GM18858 (cell line): ENCODE results near the gene PRR5.

Experiments
- ATAC-seq: cut with Tn5 transposase; IDR thresholded peaks from one replicate; pipeline ENCODE4 v1.9.1; 2021; ENCODE audit not compliant: unreplicated experiment

PRR5 gene

DNA sequence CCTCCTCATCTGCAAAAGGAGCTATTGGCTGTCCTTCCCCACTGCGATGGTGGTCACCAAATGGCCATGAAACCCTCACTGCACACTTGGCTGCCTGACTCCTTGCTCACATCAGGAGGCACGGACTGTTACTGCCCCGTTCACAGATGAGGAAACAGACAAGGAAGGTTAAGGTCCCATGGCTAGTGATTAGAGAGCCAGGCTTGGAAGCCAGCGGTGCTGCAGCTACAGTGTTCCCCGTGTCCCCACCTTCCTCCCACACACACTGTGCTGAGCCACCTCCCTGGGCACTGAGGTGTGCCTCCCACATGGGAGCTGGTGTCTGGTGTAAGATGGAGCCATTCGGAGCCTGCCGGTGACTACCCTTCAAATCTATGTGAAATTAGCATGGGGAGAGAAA is 53.0 kb downstream of the PRR5 start:
- ATAC-seq, result no peak

DNA sequence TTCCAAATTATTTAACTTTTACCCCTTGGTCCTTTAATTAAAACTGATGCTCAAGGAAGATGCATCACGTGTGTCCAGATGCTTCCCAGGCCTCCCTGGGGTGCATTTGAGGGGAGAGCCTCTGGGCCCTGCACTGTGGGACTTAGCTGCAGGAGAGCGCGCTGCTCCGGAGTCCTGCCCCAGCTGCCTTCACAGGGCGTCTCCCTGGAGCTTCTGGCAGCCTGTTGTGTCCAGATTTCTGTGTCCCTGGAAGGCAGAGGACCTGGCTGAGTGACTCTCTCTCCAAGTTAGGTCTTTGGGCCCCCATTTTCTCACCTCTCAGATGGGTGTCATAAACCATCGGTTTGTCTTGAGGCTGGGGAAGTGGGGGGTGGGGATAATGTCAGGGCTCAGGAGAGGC is 53.4 kb downstream of the PRR5 start:
- ATAC-seq, result no peak

DNA sequence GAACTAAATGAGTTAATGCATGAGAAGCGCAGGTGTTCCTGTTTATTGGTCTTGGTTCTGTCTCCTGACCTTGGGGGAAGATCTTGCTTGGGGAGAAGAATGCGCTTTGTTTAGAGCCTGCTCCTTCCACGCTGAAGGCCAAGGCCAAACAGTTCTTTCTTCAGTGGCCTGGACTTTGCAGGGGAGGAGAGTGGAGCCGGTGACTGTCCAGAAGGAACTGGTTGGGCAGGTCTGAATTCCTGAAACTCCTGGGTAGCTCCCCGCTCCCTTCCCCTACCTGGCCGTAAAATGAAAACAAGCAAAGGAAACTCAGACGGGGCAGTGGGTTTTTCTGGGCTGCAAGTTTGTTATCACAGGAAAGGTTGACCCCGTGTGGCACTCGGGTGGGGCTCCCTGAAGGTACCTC is 54.0 kb downstream of the PRR5 start:
- ATAC-seq, result no peak

DNA sequence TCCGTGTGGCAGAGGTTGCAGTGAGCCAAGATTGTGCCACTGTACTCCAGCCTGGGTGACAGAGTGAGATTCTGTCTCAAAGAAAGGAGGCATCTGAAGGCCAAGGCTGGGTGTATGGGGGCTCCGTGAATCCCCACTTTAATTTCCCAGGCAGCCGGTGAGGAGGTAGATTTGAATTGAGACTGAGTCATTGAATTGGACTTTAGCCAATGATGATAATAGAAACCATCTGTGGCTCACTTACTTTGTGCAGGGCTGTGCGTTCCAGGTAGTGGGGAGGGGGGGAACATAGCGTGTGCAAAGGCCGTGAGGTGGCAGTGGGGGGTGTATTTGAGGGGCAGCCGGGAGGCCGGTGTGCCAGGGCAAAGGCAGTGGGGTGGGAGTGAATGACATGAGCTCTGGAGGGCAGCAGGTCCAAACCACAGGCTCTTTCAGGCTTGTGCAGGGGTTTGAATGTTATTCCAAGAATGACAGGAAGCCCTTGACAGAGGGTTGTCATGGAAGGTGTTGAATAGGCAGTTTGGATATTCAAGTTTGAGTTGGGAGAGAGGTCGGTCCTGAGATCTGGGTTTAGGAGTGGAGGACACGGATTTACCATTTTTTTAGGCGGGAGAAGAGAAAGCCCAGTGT is 56.5 kb downstream of the PRR5 start:
- ATAC-seq, result no peak

DNA sequence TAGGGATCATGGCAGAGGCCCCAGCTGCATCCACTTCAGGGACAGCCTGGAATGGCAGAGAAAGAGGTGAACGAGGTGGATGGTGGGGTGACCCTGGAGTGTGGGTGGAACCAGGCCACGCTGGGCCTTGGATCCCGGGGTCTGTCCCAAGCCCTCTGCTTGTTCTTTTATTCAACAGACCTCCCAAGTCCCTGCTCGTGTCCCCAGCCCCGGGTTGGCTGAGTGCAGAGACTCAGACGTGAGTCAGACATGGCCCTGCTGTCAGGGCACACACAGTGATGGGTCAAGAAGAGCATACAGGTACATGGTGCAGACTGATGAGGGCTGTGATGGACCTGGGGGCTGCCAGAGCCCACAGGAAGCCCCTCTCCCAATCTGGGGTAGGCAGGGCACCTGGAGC is 57.0 kb downstream of the PRR5 start:
- no peak for ATAC-seq

DNA sequence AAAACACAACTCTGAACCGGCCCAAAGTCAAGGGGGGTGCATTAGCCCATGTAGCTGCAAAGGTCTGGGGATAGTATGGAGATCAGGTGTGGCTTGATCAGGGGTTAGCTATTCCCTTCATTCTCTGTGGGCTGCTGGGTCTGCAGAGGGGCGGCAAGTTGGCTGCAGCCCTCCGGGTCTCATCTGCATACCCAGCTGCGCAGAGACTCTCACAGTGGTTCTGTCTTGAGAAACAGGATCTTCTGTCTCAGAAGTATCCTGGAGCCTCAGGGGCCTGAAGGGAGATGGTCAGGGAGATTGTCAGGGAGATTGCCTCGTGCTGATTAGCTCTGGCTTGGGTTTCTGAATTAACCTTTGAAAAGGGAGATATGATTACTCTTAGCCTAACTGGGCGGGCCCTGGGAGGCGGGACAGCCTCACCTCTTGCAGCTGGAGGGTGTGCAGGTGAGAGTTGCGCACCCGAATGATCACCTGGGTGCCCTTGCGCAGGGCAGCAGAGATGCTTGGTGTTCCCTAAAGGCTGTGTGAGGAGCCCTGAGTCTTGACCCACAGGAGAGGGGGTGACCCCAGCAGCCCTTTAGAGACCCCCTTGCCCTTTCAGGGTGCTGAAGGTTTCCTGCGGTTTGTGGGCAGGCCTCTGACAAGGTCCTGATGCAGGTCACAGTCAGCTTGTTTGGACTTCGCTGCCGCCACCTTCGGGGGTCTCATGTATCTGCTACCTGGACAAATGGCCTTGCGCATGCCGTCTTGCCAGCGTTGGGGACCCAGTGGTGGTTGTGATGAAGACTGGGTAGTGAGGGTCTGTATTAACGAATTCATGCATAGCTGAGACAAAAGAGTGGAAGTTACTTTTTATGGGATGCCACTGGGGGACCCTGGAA is 57.7 kb downstream of the PRR5 start:
- ATAC-seq, result no peak

DNA sequence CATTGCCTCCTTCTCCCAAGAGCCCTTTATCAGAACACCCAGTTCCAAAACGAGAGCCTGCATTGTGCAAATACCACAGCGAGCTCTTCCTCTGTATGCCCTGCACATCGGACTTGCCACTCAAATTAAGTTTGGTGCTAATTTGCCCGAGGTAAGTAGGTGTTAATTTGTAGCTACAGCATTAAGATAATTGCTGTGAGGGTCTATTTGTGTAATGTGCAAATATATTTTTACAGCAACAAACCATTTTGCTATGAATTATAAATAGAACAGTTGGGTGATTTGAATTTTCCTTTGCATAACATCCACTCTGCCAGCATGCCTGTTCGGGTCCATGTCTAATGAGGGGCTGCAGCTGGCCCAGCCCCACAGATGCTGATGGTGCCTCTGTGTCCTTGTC is 58.5 kb downstream of the PRR5 start:
- ATAC-seq, result no peak

DNA sequence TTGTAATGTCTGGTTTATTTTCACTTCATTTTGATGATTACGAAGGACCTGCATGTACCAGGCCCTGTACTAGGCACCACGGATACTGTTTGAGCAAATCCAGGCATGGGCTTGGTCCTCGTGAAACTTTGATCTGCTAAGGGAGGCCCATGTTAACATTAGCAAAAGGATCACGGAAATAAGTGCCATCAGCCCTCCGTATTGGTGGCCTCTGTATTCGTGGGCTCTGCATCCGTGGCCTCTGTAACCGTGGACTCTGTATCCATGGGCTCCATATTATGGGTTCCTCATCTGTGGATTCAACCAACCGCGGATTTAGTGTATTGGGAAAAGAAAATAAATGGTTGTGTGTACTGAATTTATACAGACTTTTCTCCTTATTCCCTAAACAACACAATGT is 59.0 kb downstream of the PRR5 start:
- no peak for ATAC-seq

DNA sequence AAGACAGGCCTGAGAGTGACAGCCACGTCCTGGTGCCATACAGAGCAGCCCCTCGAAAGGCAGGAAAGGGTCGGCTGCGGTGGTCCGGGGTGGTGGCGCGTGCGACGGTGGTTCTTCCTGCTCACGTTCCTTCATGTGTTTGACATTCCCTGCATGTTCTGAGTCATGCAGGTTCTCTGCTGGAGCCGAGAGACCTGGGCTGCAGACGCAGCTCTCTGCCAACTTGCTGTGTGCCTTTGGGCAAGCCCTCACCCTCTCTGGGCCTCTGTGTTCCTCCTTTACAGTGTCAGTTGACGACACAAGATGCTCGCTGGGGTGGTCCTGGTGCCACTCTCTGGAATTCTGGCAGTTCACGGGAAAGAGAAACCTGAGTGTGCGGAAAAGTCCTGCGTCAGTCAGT is 62.4 kb downstream of the PRR5 start:
- no peak for ATAC-seq

DNA sequence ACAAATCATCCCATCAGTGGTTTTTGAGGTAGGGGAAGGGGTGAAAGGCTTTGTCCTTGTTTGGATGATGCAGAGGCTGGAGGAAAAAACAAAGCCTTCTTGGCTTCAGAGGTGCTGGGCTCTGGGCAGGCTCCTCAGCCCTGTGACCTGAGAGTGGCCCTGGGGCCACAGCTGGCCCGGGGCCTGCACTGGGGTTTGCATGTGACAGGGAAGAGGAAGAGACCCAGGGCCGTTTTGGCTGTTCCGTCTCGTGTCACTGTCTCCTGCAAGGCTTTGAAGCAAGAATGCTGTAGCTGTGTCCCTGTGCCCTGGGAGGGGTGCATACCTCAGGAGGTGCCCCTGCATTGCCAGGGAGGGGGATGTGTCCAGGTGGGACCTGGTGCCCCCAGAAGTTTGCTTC is 63.0 kb downstream of the PRR5 start:
- no peak for ATAC-seq

DNA sequence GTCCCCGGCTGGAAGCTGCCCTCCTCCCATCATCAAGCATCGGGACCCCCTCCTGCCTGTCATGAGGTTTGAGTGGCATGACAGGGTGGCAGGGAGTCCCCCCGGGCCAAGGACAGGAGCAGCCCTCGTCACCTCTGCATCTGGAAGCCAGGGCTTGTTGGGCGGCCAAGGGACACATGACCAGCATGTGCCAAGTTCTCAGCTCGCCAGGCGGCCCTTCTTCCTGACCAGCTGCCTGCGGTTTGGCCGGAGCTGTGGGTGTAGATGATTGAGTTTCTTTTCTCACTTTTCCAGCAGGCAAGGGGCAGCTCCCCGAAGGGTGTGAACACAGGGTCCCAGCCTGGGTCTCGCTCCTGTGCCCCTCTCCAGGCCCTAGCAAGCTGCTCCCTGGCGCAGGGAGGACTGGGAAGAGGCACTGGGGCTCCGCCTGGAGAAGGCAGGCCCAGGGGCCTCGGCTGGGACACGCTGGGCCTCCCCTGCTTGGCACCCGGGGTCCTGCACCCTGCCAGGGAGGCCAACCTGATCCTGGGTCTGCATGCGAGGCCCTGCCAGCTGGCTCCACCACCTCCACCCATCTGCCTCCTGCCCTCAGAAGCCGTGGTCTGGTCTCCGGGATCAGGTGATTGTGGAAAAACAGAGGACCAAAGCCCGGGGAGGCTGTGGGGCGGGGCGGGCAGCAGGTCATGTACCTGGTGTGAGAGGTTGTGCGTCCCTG is 63.7 kb downstream of the PRR5 start:
- no peak for ATAC-seq

DNA sequence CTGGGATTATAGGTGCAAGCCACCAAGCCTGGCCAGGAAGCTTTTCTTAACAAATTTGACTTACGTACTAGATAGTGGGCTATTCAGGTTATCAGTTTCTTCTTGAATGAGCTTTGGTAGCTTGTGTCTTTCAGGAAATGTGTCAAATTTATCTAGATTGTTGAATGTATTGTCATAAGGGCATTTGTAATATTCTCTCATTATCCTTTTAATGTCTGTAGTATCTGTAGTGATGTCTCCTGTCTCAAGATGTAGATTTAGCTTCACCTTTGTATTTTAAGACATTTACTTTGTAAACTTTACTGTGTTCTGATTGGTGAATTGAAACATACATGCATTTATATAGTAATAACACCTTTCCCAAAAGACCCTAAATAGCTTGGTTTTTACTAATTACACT is 71.1 kb downstream of the PRR5 start:
- no peak for ATAC-seq

DNA sequence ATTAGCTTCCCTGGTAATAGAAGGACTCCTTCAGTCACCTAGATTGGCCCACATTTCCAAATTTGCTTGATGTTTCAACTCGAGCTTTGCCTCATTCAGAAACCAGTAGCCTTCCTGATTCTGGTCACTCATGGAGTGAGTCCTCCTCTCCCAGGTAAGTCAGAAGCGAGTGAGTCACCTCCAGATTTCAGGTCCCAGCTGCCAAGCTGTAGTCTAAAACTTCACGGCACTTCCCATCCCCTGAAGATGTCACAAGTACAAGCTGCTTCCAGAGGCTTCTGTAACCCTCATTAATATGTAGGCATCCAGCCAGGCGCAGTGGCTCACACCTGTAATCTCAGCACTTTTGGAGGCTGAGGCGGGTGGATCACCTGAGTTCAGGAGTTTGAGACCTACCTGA is 73.9 kb downstream of the PRR5 start:
- no peak for ATAC-seq

DNA sequence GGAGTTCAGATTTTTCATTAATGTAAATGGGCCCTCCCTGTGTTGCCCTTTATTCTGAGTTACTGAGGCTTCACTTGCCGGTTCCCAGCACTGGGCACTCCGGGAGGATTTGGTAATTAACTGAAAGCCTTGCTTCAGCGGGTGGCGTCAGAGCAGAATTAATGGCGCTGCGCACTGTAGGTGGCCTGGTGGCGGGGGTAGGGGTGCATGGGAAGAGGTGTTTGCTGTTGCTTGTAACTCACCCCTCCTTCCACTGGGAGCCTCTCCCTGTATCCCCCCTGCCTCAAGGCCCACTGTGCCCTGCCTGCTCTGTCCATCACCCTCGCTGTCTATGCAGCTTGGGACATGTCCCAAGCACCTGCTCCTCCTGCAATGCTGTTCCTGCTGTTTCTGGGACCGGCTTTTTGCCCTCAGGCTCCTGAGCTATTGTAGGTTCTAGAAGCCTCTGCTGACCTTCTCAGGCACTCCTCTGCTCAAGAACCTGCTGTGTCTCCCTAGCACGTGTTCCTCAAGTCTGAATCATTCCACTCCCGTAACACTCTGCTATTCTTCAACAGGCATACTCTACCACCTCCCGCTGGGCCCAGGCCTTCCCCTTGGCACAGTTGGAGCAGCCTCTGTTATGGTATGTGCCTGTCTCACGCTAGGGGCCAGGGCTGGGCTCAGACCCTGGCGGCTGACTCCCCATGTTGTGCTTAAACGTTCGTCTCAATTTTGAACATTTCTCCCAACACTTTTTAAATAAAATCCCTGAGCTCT is 74.8 kb downstream of the PRR5 start:
- ATAC-seq, result no peak

DNA sequence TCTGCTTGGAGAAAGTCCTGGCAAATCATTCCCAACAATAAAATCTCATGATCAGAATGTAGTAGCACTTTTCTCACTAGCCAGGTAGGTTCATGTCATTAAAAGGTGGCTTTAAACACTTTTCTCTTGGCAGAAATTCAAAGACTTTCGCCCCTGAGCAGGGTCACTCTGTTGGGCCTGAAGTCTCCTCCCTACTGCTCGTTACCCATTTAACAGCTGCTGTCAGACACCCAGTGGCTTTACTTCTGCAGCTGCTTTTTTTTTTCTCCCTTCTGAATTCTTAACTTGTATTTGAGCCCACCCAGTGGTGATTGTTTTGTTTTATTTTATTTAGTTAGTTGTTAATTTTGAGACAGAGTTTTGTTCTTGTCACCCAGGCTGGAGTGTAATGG is 75.4 kb downstream of the PRR5 start:
- ATAC-seq, result no peak

DNA sequence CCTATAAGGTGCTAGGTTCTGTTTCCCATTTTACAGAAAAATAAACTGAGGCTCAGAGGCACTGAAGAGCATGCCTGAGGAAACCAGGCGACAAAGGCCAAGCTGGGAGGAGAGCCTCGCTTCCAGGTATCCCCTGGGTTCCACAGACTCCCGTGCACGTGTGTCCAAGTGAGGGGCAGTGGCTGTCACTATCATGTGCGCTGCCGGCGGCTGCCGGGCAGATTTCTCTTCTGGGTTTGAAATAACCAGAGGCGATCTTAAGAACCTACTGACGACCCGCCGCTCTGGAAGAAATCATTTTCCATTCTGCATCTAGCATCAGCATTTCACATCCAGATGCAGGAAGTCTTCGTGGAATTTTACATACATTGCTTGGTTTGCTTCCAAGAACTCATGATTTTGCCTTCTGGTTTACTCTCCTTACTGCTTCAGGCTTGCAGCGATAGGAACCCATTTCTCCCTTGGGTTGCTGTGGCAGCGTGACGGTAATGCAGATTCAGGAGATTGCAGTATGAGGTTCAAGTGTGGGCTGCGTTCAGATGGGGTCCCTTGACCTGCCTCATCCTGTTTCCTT is 79.0 kb downstream of the PRR5 start:
- no peak for ATAC-seq

DNA sequence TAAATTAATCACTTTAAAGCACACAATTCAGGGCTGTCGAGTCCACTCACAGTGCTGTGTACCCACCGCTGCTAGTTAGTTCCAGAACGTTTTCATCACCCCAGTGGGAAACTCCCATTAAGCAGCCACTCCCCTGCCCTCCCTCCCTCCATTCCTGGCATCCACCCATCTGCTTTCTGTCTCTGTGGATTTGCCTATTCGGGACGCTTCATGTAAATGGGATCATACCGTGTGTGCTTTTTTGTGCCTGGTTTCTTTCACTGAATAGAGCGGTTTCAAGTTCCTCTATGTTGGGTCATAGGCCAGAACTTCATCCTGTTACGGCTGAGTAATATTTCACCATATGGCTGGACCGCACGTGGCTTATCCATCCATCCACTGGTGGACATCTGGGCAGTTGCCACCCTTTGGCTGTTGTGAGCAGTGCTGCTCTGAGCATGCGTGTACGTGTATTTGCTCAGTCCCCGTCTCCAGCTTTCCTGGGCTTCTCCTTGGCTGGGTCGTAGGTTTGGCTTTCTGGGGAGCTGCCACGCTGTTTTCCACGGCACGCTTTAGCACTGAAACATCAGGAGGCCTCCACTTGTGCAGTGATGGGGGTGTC is 80.5 kb downstream of the PRR5 start:
- ATAC-seq, result no peak

DNA sequence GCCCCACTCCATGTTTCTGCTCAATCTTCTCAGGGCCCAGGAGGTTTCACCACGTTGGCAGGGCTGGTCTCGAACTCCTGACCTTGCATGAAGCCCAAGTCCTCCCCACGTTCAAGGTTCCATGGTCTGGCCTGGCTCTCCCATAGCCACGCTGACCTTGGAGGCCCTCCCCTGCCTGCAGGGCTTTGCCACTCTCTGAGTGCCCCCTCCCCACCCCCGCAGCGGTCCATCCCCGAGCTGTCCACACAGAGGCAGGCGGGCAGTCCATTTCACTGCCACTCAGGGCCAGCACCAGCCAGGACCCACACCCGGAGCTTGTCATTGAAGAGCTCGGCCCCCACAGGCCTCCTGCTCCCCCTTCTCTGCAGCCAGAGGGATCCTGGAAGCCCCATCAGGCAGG is 81.1 kb downstream of the PRR5 start:
- no peak for ATAC-seq

DNA sequence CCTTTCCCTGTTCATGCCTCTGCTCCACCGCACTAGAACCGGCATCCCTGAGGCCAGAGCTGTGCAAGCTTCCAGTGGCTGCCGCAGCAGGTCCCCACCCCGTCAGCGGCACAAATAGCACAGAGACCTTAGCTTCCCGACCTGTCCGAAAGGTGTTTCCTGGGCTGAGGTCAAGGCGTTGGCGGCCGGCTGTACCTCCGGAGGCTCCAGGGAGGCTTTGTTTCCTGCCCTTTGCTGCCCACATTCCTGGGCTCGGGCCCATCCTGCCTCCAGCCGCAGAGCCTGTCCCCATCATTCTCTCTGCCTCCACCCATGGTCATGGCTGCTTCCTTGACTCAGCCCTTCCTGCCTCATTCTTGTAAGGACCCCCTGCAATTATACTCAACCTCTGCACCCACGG is 81.6 kb downstream of the PRR5 start:
- no peak for ATAC-seq

DNA sequence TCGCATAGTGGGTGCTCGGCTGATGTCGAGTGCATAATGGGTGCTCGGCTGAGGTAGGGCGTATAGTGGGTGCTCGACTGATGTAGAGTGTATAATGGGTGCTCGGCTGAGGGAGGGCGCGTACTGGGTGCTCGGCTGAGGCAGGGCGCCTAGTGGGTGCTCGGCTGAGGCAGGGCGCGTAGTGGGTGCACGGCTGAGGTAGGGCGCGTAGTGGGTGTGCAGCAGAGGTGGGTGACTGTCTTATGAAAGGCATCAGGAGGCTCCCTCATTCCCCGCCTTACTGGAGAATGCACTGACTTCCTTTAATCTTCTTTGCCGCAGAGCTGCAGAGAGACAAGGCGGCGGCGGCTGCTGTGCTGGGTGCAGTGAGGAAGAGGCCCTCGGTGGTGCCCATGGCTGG is 84.1 kb downstream of the PRR5 start:
- ATAC-seq, result no peak

DNA sequence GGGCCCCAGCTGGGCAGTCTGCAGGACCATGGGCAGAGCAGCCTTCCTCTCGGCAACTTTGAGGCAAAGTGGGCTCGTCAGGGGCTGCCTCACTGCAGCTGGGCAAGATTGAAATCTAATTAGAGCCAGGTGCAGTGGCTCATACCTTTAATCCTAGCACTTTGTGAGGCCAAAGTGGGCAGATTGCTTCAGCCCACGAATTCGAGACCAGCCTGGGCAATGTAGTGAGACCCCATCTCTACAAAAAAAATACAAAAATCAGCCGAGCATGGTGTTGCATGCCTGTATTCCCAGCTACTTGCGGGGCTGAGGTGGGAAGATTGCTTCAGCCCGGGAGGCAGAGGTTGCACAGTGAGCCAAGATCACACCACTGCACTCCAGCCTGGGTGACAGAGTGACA is 84.6 kb downstream of the PRR5 start:
- ATAC-seq, result no peak
